Fibroblast of skin of abdomen (primary cell): ENCODE measurements around the gene RNH1.

Experiments
- DNase-seq: peaks from one replicate; pipeline ENCODE4 v3.0.0-alpha.2; 2013

RNH1 gene

GRCh38 chr11:498297-499181, 8.5 kb downstream of the RNH1 start:
- DNase-seq: no peak

- no peak for DNase-seq
These were observed 9.3 kb downstream of the RNH1 start for GRCh38 chr11:497565-498296.

DNA sequence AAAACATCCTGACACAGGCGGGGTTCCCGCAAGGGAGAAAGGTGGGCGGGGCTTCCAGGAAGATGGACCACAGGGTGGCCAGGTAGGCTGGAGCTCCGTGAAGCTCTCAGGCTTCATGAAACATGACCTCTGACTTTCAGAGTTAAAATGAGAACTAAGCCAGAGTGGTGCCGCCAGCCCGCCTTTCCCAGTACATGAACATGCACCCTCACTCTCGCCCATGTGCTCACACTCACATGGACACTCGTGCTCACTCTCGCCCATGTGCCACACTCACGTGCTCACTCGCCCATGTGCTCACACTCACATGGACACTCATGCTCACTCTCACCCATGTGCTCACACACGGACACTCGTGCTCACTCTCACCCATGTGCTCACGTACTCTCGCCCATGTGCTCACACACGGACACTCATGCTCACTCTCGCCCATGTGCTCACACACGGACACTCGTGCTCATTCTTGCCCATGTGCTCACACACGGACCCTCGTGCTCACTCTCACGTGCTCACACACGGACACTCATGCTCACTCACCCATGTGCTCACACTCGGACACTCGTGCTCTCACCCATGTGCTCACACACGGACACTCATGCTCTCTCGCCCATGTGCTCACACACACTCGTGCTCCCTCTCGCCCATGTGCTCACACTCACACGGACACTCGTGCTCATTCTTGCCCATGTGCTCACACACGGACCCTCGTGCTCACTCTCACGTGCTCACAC, 10.0 kb downstream of the RNH1 start:
- DNase-seq: no peak

GRCh38 chr11:495537-495931, 11.5 kb downstream of the RNH1 start:
- no peak for DNase-seq

DNA sequence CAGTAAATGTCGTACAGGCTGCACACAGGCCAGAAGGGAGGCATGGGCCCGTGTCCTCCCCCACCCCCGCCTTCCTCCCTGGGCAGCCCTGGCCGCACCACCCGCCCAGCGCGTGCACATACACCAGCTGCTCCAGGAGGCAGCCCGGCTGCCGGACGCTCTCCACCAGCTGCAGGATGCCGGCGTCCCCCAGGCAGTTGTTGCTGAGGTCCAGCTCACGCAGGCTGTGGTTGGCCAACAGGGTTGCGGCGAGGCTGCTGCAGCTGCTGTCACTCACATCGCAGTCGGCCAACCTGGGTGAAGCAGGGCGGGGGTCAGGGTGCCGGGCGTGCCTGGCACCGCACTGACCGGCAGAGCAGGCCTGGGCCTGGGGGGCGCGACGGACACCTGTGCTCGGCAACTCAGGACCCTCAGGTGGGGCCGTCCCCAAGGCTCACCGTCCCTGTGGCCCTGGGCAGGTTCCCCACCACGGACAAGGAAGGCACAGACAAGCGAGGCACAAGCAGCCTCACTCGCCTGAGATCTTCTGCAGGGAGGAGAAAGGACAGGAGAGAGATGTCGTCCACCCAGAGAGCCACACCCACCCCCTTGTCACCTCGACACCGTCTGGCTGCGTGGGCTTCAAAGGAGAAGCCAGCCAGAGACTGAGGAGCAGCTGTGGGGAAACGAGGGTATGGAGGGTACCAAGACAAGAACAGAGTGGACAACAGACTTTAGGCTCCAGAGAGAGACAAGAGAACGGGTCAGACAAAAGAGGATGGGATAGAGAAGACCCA, 12.1 kb downstream of the RNH1 start:
- DNase-seq: no peak

- DNase-seq: no peak
These were observed 14.4 kb downstream of the RNH1 start for GRCh38 chr11:492427-493226.

GRCh38 chr11:491358-491757, 15.7 kb downstream of the RNH1 start:
- no peak for DNase-seq

DNA sequence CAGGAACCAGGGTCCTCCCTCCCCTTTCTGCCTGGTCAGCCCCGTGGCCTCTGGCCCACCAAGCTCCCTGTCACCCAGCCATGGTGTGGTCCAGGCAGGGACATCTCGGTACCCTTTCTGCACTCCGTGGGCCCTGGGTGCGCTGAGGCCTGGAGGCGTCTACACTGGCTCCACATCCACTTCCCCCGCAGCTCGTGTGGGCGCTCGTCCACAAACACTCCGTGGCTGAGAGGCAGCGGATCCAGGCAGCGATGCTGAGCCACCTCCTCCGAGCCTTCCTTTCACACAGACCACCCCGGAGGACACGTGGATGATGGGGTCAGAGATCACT, 16.1 kb downstream of the RNH1 start:
- DNase-seq: no peak

DNA sequence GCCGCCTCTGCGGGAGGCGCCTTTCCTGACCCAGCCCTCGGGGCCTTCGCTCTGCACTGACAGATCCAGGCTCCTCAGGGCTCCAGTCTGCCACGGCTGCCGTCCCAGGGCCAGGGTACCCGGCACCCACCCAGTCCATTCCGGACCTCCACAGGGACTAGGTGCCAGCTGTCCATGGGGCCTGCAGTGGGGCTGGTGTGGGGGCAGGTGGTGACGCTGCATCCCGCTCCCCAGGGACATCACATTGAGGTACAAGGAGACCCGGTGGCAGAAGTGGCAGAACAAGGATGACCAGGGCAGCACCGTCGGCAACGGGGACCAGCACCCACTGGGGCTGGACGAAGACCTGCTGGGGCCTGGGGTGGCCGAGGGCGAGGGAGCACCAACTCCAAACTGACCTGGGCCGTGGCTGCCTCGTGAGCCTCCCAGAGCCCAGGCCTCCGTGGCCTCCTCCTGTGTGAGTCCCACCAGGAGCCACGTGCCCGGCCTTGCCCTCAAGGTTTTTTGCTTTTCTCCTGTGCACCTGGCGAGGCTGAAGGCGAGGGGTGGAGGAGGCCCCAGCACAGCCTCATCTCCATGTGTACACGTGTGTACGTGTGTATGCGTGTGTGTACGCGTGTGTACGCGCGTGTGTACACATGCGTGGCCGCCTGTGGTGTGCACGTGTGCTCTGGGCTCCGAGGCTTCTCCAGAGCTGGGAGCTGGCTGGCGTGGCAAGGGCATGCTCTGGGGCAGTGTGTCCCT, 16.7 kb downstream of the RNH1 start:
- DNase-seq: no peak

DNA sequence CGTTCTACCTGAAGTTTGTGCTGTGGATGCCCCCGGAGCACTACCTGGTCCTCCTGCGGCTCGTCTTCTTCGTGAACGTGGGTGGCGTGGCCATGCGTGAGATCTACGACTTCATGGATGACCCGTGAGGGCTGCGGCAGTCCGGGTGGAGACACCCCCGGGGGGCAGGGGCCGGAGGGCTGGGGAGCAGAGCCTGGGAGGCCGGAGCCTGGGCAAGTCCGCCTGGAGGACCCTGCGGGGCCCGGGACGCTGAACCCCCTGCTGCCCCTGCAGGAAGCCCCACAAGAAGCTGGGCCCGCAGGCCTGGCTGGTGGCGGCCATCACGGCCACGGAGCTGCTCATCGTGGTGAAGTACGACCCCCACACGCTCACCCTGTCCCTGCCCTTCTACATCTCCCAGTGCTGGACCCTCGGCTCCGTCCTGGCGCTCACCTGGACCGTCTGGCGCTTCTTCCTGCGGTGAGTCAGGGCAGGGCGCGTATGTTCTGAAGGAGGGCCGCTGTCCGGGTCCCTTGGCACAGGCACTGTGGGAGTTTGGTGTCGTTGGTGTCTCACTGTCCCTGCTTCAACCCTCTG, 17.3 kb downstream of the RNH1 start:
- DNase-seq: no peak

DNA sequence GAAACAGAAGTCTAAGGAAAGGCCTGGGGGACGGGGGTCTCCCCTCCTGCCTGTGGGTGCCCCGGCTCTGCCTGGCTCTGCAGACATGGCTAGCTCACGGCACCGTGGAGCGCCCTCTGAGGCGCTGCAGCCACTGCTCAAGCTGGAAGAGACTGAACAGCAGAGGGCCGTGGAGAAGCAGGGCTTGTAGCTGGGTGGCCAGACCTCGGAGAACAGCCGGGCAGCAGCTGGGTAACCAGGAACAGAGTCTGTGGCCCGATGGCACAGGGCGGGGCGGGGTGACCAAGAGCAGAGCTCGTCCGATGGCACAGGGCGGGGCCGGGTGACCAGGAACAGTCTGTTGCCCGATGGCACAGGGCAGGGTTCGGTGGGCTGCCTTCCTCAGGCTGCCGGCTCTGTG, 18.1 kb downstream of the RNH1 start:
- no peak for DNase-seq

GRCh38 chr11:488579-488978, 18.5 kb downstream of the RNH1 start:
- no peak for DNase-seq

GRCh38 chr11:488062-488461, 19.0 kb downstream of the RNH1 start:
- no peak for DNase-seq

- no peak for DNase-seq
These were observed 19.4 kb downstream of the RNH1 start for GRCh38 chr11:487571-488021.

- no peak for DNase-seq
These were observed 20.9 kb downstream of the RNH1 start for GRCh38 chr11:486189-486588.

- DNase-seq: no peak
These were observed 22.4 kb downstream of the RNH1 start for GRCh38 chr11:484616-485015.

- DNase-seq: no peak
These were observed 27.7 kb downstream of the RNH1 start for GRCh38 chr11:479311-479710.

GRCh38 chr11:477052-477715, 29.9 kb downstream of the RNH1 start:
- no peak for DNase-seq

DNA sequence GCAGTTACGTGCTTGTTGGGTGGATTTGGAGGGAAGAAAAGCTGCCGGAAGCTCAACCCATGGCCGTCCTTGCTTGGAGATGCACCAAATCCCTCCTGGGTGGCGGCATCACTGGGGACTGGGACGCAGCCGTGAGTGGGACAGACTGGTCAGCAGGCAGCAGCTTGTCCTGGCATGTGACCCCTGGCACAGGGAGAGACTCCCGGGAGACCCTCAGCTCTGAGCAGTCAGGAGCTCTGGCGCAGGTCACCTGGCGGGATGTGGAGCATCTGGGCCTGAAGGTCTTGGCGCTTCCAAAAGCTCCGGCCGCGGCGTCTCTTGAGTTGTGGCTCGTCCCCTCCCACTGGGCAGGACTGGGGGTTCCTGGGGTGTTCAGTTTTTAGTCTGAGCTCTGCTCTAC, 30.6 kb downstream of the RNH1 start:
- DNase-seq: no peak

DNA sequence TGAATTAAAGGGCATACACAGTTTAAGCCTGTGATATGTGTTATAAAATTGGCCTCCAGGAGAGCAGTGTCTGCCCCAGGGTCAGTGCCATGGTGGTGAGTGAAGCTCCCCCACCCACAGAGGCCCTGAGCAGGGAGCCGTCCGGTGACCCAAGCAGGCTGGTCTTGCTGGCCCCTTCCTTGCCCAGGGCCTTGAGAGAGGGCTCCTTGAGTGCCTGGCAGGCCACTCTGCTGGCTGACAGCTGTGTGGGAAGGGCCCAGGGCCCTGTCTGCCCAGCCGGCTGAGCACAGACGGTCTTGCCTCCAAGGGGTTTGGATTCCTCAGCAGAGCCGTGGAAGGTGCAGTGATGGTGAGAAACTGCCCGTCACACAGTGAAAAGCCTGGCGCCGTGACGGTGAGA, 31.1 kb downstream of the RNH1 start:
- DNase-seq: no peak
